ENCODE measurements around the gene CHD5.

- no peak for TF ChIP-seq CTCF (IDR thresholded peaks at IDR 0.05)
- no peak for TF ChIP-seq EP300 (IDR thresholded peaks at IDR 0.05; ENCODE audit: low read depth)
- no peak for TF ChIP-seq POLR2A (IDR thresholded peaks at IDR 0.05)
Measured at GRCh38 chr1:6105763-6106162, 74.4 kb downstream of the CHD5 start.
